Measurements from ENCODE around the gene XPO4. TPM values are rescaled to one million over a fixed set of nuclear protein-coding genes. Genes with fewer than 3 reads are reported as not detected.

XPO4 gene
- total and polyA plus RNA-seq, 2 of the 13 experiments (the other 11 are each of a cell fraction or from before 2014, with no cell fraction given) = 8.4 to 24.8 TPM

- TF ChIP-seq YY1 (IDR thresholded peaks at IDR 0.05; ENCODE audit: insufficient read depth, insufficient replicate concordance, low read depth, low read length) (no peak), ZKSCAN8 (CRISPR knock-in tag; IDR thresholded peaks at IDR 0.05; ENCODE audit: borderline replicate concordance) (no peak), JUND (CRISPR knock-in tag; IDR thresholded peaks at IDR 0.05) (no peak), ZNF234 (CRISPR knock-in tag; conservative IDR thresholded peaks at IDR 0.05) (peak; percentile 76; the same call in 1 of the 2 replicates), TIGD3 (CRISPR knock-in tag; IDR thresholded peaks at IDR 0.05; ENCODE audit: borderline replicate concordance) (no peak), ZNF891 (CRISPR knock-in tag; IDR thresholded peaks at IDR 0.05) (peak; percentile 97; the same call in 1 of the 2 replicates), MED8 (CRISPR knock-in tag; IDR thresholded peaks at IDR 0.05; ENCODE audit: insufficient replicate concordance) (no peak), ZNF280D (CRISPR knock-in tag; IDR thresholded peaks at IDR 0.05) (peak; percentile 95), CREB1 (IDR thresholded peaks at IDR 0.05) (no peak), CREB1 (CRISPR knock-in tag; IDR thresholded peaks at IDR 0.05) (no peak), FOXC1 (CRISPR knock-in tag; IDR thresholded peaks at IDR 0.05; ENCODE audit: borderline replicate concordance) (peak; percentile 84; the same call in 1 of the 2 replicates), NAIF1 (CRISPR knock-in tag; IDR thresholded peaks at IDR 0.05; ENCODE audit: borderline replicate concordance) (peak; percentile 90; the same call in 1 of the 2 replicates), ATM (IDR thresholded peaks at IDR 0.05; ENCODE audit: borderline replicate concordance) (no peak), FOXO1 (CRISPR knock-in tag; IDR thresholded peaks at IDR 0.05) (peak; percentile 33; the same call in 1 of the 2 replicates), CHD2 (IDR thresholded peaks at IDR 0.05; ENCODE audit: low read depth, low read length) (no peak), ZNF691 (CRISPR knock-in tag; IDR thresholded peaks at IDR 0.05; ENCODE audit: borderline replicate concordance, low read depth) (peak; percentile 56; the same call in 1 of the 2 replicates), HBP1 (CRISPR knock-in tag; IDR thresholded peaks at IDR 0.05; ENCODE audit: low read depth) (peak; percentile 52; the same call in 1 of the 2 replicates), RBFOX2 (IDR thresholded peaks at IDR 0.05; ENCODE audit: low read depth, low read length) (peak; percentile 99), NPAS2 (CRISPR knock-in tag; IDR thresholded peaks at IDR 0.05; ENCODE audit: borderline replicate concordance) (no peak), ZNF567 (CRISPR knock-in tag; IDR thresholded peaks at IDR 0.05; ENCODE audit: borderline replicate concordance) (0 out of 2 replicates have a peak, but pooled peaks have one; percentile 76), XBP1 (CRISPR knock-in tag; IDR thresholded peaks at IDR 0.05) (no peak), ZNF777 (CRISPR knock-in tag; IDR thresholded peaks at IDR 0.05) (peak; percentile 64)
Observed at GRCh38 chr13:20773194-20774080, 129.1 kb downstream of the XPO4 start, which contains the start of gene EEF1AKMT1 (continued).

Measured in HepG2 (cell line).